HK-2 (cell line): ENCODE data around the gene ABCC2.

ENCODE experiments used
- DNase-seq: peaks from one replicate; pipeline ENCODE4 v3.0.0-alpha.2; 2018; ENCODE audit not compliant: unreplicated experiment

ABCC2 gene

GRCh38 chr10:99770408-99771045 lies 11.9 kb upstream of the ABCC2 start:
- no peak for DNase-seq

- no peak for DNase-seq
Measured at GRCh38 chr10:99775850-99776249, 6.6 kb upstream of the ABCC2 start.

- no peak for DNase-seq
Measured at GRCh38 chr10:99777918-99778714, 4.3 kb upstream of the ABCC2 start.

DNA sequence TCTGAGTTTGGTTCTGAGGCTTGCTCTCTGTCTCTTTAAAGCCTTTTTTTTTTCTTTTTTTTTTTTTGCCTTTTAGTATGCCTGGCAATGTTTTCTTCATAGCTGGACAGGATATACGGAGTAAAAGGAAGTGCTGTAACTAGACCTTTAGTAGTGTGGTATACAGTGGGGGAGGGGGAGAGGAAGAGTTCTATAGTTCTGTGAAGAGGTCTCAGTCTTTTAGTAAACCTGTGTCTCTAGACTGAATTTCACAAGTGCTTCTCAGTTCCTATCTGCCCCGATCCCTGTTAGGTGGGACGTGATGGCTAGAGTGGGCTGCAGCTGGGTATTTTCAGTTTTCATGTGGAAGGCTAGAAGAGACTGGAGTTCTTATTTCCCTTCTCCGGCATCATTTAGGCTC lies 3.1 kb upstream of the ABCC2 start:
- peak; percentile 45 for DNase-seq

DNA sequence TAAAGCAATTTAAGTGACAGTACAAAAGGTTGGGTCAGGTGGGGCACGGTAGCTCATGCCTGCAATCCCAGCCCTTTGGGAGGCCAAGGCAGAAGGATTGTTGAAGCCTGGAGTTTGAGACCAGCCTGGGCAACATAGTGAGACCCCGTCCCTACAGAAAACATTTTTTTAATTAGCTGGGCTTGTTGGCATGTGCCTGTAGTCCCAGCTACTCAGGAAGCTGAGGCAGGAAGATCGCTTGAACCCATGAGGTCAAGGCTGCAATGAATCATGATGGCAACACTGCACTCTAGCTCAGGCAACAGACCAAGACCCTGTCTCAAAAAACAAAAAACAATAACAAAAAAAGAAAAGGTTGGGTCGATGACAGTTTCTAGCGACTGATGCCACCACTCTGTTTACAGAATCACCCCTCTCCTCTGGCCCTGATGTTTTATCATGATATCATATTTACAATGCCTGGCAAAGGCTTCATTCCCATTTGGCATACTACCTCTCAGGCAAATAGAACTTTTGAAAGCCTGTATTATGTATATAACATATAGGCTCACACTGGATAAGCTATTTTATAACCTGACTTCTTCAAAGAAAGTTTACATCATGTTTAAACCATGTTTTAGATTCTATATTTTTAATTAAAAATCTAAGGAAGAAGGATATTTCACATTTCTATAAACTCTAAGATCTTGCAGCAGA lies 558 bp upstream of the ABCC2 start:
- no peak for DNase-seq

- no peak for DNase-seq
Measured at GRCh38 chr10:99784016-99784726, 1.7 kb downstream of the ABCC2 start.

DNA sequence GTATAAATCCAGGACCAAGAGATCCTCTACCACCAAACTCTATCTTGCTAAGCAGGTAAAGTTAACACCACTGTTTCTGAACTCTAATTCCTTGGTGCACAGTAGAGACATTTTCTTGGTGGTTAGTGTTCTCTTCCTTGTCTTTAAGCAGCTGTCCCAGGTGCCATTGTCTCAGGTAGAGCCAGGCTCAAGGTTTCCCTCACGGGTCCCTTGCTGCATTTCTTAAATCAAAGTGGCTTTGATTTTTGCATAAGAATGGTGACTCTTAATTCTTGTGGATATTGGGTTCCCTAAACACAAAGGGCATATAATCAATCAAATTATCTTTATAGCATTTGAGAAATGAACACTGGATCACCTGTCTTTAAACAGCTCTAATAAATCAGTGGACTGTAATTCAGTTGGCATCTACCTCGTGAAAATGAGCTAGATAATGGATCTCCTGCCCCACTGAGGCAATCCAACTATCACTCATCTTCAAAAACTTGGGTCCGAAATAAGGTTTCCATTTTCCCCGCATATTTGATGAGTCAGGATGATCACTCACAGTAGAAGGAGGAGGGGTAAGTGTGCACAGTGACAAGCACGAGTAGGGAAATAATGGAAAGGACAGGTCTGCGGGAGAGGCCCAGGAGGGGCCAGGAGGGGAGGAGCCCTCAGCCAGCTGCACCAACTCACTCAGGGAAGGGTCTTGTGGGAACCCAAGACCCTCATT lies 2.4 kb downstream of the ABCC2 start:
- DNase-seq: no peak

DNA sequence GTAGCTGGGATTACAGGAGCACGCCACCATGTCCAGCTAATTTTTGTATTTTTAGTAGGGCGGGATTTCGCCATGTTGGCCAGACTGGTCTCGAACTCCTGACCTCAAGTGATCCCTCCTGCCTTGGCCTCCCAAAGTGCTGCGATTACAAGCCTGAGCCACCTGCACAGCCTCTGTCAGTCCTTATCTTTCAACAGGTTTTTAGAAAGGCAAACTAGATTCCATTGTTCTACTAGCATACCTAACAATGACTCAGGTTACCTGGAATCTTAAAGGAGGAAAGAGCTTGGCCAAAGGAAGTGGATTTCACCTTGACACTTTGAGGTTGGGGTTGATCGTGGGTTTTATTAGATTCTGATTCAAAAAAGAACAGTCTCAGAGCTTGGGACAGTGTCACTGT lies 3.2 kb downstream of the ABCC2 start:
- no peak for DNase-seq

DNA sequence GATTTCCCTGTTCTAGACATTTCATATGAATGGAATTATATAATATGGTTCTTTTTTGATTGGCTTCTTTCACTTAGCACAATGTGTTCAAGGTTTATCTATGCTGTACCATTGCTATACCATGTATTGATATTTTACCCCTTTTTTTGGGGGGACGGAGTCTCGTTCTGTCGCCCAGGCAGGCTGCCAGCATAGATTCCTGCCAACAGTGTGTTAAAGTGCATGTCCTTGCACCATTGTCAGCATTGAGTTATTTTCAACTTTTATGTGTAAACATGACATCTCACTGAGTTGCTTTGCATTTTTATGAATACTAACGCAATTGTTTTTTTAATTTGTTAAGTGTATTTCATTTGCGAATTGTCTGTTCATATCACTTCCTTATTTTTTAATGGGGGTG lies 4.9 kb downstream of the ABCC2 start:
- DNase-seq: no peak

- DNase-seq: no peak
Measured at GRCh38 chr10:99787782-99788445, 5.5 kb downstream of the ABCC2 start.

- DNase-seq: no peak
Measured at GRCh38 chr10:99788598-99789256, 6.3 kb downstream of the ABCC2 start.

DNA sequence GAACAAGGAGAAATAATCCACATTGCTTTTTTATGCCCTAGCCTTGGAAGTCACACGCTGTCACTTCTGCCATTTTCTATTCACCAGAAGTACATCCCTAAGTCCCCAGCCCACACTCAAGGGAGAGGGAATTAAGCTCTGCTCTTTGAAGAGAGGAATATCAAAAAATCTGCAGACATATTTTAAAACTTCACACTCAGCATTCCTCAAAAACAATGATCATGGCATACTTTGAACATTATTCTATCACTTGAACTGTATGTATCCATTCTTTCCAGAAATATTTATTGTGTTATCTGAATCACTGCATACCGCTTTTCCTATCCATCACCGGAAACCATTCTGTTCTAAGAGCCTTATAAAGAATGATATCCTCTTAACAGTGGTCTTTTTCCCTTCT lies 9.4 kb downstream of the ABCC2 start:
- no peak for DNase-seq

GRCh38 chr10:99793819-99794218 lies 11.4 kb downstream of the ABCC2 start:
- no peak for DNase-seq

- DNase-seq: no peak
Measured at GRCh38 chr10:99796928-99797327, 14.5 kb downstream of the ABCC2 start.

DNA sequence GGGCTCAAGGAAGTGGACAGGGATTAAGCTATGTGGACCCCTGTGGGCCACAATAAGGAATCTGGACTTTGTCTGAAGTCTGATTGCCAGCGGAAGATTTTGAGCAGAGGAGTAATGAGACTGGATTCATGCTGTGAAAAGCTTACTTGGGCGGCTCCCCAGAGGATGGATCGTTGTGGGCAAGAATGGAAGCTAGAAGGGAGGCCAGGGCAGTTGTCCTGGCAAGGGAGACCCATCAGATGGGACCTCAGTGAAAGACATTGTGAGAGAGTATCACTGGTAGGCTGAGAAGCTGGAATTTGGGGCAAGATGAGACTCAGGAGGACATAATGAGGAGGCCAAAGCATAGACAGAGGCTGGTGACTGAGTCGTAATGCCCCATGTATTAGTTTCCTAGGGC lies 15.6 kb downstream of the ABCC2 start:
- DNase-seq: no peak

- DNase-seq: no peak
Measured at GRCh38 chr10:99798920-99799319, 16.5 kb downstream of the ABCC2 start.

GRCh38 chr10:99799613-99800012 lies 17.2 kb downstream of the ABCC2 start:
- DNase-seq: no peak

DNA sequence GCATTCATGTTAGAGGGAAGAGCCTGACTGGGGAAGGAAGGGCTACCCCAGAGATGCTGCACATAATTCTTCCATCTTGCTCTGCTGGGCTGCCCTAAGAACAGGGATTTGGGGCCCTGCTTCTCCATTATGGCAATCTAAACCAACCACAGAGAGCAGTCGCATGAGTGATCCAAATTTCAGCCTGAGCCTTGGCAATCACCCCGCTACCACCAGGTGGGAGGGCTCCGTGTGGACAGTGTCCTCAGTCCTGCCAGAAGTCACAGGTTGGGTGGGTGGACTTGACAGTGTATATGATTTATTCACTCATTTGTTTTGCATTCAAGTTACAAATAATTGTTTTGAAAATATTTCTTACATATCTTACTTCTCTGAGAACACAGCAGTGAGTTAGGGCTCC lies 22.0 kb downstream of the ABCC2 start:
- no peak for DNase-seq

GRCh38 chr10:99805190-99805589 lies 22.8 kb downstream of the ABCC2 start:
- no peak for DNase-seq

DNA sequence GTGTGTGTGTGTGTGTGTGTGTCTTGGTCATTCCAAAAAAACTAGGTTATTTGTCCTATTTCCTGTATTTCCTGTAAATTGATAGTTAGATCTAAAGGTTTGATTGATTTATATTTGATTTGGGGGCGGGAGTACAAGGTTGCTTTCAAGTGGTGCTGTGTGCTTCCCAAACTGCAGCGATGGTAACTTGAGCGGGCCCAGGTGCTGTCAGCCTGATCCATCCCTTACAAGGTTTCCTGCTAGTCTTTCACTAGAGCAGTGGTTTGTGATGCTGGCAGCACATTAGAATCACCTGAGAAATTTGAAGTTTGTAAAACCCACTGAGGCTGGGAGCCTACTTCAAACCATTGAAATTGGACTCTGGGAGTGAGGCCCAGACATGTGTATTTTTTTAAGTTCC lies 23.7 kb downstream of the ABCC2 start:
- DNase-seq: no peak

- DNase-seq: no peak
Measured at GRCh38 chr10:99807786-99808185, 25.3 kb downstream of the ABCC2 start.
